Gastroesophageal sphincter (tissue), 4 donors: ENCODE results near the gene LRRTM1. TPM values are rescaled to one million over a fixed set of nuclear protein-coding genes. Genes with fewer than 3 reads are reported as not detected.

ENCODE experiments used
- ATAC-seq: fragments of 150-250 bp; one replicate; pipeline ENCODE4 v1.9.1; 2016; ENCODE audit warnings: mild to moderate bottlenecking, moderate library complexity
- H3K27ac ChIP-seq, 4 donors: fragments of 200-600 bp; sonication (generic) in 3 of 4; 1 replicate in 3 of 4; 2 replicates in 1 of 4; pipeline ENCODE4 v1.5.1; 2016 to 2019
- H3K27me3 ChIP-seq: fragments of 200-600 bp; sonication (generic); one replicate; pipeline ENCODE4 v1.5.1; 2019
- H3K36me3 ChIP-seq, 2 donors: fragments of 200-600 bp; sonication (generic); one replicate each; pipeline ENCODE4 v1.5.1; 2019; ENCODE audit warnings: control low read depth in 1 of 2
- H3K4me1 ChIP-seq, 3 donors: fragments of 200-600 bp; sonication (generic); 1 replicate in 2 of 3; 2 replicates in 1 of 3; pipeline ENCODE4 v1.5.1; 2016 to 2019; ENCODE audit warnings: control low read depth in 2 of 3
- H3K4me3 ChIP-seq, 2 donors: fragments of 200-600 bp; sonication (generic); one replicate each; pipeline ENCODE4 v1.5.1; 2019; ENCODE audit warnings: mild to moderate bottlenecking in 1 of 2, moderate library complexity in 1 of 2
- H3K9me3 ChIP-seq, 3 donors: fragments of 200-600 bp; sonication (generic); one replicate each; pipeline ENCODE4 v1.5.1; 2017 to 2019; ENCODE audit warnings: control low read depth in 2 of 3
- EP300 ChIP-seq: sonication (generic); formaldehyde crosslinking; IDR thresholded peaks from one replicate; pipeline ENCODE4 v1.6.1; 2017; ENCODE audit warnings: antibody characterized with exemption, mild to moderate bottlenecking
- POLR2A ChIP-seq, 2 donors: fragments of 450-650 bp; IDR thresholded peaks; one replicate each; pipeline ENCODE4 v1.6.1; 2017; ENCODE audit warnings: antibody characterized with exemption in 2 of 2, mild to moderate bottlenecking in 2 of 2, moderate library complexity in 1 of 2
- POLR2AphosphoS5 ChIP-seq: sonication (generic); formaldehyde crosslinking; IDR thresholded peaks from one replicate; pipeline ENCODE4 v1.6.1; 2017; ENCODE audit warnings: antibody characterized with exemption
- WGBS, 2 donors: methylation state at CpG; one replicate each; pipeline ENCODE4 v1.1.5; 2018; ENCODE audit warnings: low coverage in 1 of 2; 5-methylcytosine and 5-hydroxymethylcytosine counted together
- total RNA-seq, 4 donors: library from RNA; depleted of rRNA; stranded (reverse); fragments of >200 nt; gene quantifications; one replicate each; pipeline ENCODE4 v1.1.0, GENCODE V29; 2016
- TF ChIP-seq, protein P1 (sequence below), 4 experiments: fragments of 200-600 bp in 2 of 4; fragments of 450-650 bp in 2 of 4; sonication (generic) in 1 of 4; IDR thresholded peaks; one replicate each; pipeline ENCODE4 v1.5.1; 2017 to 2019; ENCODE audit warnings: antibody characterized with exemption in 4 of 4, mild to moderate bottlenecking in 2 of 4, moderate library complexity in 2 of 4

LRRTM1 gene
- total RNA-seq, 4 donors from 2014 or later, result 1.2 to 4.4 (median 2.0) TPM

DNA sequence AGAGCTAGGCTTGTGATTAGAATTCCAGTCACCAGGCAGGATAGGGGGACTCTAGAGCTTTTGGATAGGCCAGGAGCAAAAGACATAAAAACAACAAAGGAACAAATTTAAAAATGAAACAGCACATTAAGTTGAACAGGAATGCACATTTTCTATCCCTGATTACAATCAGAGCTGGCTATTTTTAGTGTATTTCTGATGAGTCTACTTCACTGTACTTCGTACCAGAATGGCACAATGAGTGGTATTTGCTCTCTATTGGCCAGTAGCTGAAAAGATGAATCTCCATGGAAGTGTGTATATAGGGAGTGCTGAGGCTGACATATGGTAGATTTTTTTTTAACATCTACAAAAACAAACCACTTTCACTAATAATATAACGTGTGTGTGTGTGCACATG lies 34.2 kb upstream of the LRRTM1 start:
- H3K4me1 ChIP-seq, result no peaks in the 10 kb centered on the region
- no peak for ATAC-seq
- H3K9me3 ChIP-seq, result no peaks in the 10 kb centered on the region
- no peaks in the 10 kb centered on the region for H3K36me3 ChIP-seq
- no peaks in the 10 kb centered on the region for H3K27me3 ChIP-seq
- no peak overlapping the region for H3K27ac ChIP-seq
- TF ChIP-seq POLR2AphosphoS5 (no peak), EP300 (no peak), POLR2A (IDR thresholded peaks at IDR 0.05) (no peak)
- TF ChIP-seq, protein P1, sequence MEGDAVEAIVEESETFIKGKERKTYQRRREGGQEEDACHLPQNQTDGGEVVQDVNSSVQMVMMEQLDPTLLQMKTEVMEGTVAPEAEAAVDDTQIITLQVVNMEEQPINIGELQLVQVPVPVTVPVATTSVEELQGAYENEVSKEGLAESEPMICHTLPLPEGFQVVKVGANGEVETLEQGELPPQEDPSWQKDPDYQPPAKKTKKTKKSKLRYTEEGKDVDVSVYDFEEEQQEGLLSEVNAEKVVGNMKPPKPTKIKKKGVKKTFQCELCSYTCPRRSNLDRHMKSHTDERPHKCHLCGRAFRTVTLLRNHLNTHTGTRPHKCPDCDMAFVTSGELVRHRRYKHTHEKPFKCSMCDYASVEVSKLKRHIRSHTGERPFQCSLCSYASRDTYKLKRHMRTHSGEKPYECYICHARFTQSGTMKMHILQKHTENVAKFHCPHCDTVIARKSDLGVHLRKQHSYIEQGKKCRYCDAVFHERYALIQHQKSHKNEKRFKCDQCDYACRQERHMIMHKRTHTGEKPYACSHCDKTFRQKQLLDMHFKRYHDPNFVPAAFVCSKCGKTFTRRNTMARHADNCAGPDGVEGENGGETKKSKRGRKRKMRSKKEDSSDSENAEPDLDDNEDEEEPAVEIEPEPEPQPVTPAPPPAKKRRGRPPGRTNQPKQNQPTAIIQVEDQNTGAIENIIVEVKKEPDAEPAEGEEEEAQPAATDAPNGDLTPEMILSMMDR (IDR thresholded peaks at IDR 0.05), result no peak
- no peak overlapping the region for H3K4me3 ChIP-seq
- WGBS, 2 donors, result 53 to 67% methylated on average over 1 to 2 of the region's 2 CpGs

GRCh38 chr2:80335411-80335810 lies 30.9 kb upstream of the LRRTM1 start:
- no peak for ATAC-seq

DNA sequence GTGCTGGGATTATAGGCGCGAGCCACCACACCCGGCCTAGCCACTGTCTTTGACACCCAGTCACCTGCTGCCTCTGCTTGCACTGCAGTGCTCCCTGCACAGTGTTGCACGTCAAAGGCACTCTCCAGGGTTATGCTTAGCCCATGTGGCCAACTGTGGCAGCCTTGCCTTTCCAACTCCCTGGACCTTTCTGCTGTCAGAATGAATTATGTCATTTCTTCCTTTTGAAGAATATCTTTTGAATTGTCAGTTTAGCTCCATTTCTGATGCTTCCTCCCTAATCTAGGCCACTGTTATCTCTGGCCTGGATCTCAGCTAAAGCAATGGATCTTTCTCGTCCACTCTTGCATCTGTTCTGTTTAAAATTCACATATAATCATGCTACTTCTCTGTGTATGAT lies 29.3 kb upstream of the LRRTM1 start:
- ATAC-seq, result no peak
- Histone ChIP-seq H3K36me3 (no peaks in the 10 kb centered on the region), H3K27ac (no peak overlapping the region), H3K27me3 (no peaks in the 10 kb centered on the region), H3K4me3 (no peak overlapping the region), H3K9me3 (no peaks in the 10 kb centered on the region), H3K4me1 (no peaks in the 10 kb centered on the region)
- WGBS, 2 donors, result 95 to 100% methylated on average over 3 to 5 of the region's 5 CpGs
- TF ChIP-seq POLR2AphosphoS5 (no peak), EP300 (no peak), POLR2A (IDR thresholded peaks at IDR 0.05) (no peak)
- TF ChIP-seq, protein P1 (IDR thresholded peaks at IDR 0.05), result no peak

More at GRCh38 chr2:80335411-80335810, 30.9 kb upstream of the LRRTM1 start:
- no peaks in the 10 kb centered on the region for H3K4me1 ChIP-seq
- no peaks in the 10 kb centered on the region for H3K36me3 ChIP-seq
- no peaks in the 10 kb centered on the region for H3K9me3 ChIP-seq
- no peak overlapping the region for H3K4me3 ChIP-seq
- H3K27ac ChIP-seq, result no peak overlapping the region
- TF ChIP-seq, protein P1 (IDR thresholded peaks at IDR 0.05), result no peak
- no peak for TF ChIP-seq EP300
- no peaks in the 10 kb centered on the region for H3K27me3 ChIP-seq
- WGBS, 2 donors, result 89% methylated on average over 1 of the region's 1 CpG; no CpG with 5 or more reads in 1 of the 2 donors

DNA sequence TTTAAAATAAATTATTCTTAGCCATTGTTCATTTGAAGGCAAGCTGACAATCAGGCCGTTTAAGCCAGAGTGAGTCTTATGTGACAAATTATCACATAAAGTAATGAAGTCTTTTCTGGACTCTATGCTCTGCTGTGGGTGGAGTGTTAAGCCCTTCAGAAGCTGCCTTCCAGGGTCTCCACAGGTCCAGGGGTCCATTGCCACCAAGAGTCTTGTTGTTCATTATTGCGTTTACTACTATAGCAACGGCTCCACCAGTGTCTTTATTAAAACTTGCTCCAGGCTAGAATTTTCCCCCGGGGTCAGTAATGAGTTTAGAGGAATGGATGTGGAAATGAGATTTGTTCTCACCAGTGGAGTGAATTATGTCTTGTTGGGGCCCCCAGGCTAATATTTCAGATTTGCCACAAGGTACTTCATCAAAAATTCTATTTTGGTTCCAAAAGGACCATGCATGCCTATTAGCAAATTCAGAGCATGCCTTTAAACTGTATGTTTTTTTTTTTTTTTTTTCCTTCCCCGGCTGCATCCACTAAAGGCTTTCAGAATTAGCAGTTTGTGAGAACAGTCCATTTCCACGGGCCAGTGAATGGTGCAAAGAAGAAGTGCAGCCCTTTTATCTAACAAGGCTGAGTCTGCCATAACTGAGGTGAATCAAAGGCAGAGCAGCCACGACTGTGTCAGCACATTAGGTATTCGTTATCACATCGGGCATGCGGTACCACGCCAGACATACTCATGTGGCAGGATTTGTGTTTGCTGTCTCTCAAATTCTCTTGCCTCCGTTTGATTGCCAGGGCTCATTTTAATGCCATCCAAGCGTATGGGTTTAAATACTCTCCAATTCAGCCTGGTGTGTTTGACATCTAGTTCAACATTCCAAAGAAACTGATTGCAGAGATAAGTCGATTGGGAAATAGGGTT lies 26.2 kb upstream of the LRRTM1 start:
- Histone ChIP-seq H3K9me3 (no peaks in the 10 kb centered on the region), H3K27ac (no peak overlapping the region), H3K36me3 (no peaks in the 10 kb centered on the region), H3K4me1 (peaks cover 0 to 9% (median 0%) of the 10 kb centered on the region in 3 donors), H3K4me3 (no peak overlapping the region), H3K27me3 (no peaks in the 10 kb centered on the region)
- 82% methylated on average over 6 to 13 of the region's 14 CpGs for WGBS, 2 donors
- no peak for ATAC-seq
- TF ChIP-seq POLR2AphosphoS5 (no peak), POLR2A (IDR thresholded peaks at IDR 0.05) (no peak), EP300 (no peak)
- TF ChIP-seq, protein P1 (IDR thresholded peaks at IDR 0.05), result no peak

DNA sequence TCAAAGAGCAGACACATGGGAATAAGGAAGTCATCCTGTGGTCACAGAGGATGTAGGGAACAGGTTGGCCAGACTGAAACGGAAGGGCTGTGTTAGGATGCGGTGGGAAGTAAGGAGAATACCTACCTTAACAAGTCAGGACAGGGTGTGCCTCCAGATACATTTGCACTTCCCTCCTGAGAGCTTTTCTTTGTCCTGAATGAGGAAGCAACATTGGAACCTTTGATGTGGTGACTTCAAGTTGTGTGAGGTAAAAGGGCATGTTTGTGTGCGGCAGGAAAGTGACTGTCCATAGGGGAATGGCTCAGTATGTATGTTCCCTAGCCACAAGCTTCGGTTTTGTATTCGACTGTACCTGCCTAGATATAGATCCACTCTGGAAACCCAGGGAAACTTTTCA lies 24.9 kb upstream of the LRRTM1 start:
- WGBS, 2 donors, result 83 to 88% methylated on average over 1 to 2 of the region's 5 CpGs
- ATAC-seq, result no peak
- peaks cover 0 to 9% (median 0%) of the 10 kb centered on the region in 3 donors for H3K4me1 ChIP-seq
- H3K27me3 ChIP-seq, result no peaks in the 10 kb centered on the region
- TF ChIP-seq, protein P1 (IDR thresholded peaks at IDR 0.05), result no peak
- TF ChIP-seq EP300 (no peak), POLR2A (IDR thresholded peaks at IDR 0.05) (no peak), POLR2AphosphoS5 (no peak)
- H3K9me3 ChIP-seq, result no peaks in the 10 kb centered on the region
- no peak overlapping the region for H3K27ac ChIP-seq
- no peak overlapping the region for H3K4me3 ChIP-seq
- H3K36me3 ChIP-seq, result no peaks in the 10 kb centered on the region
